Activated CD4-positive, alpha-beta T cell treated with anti-CD3 and anti-CD28 coated beads, Interleukin-2, amount 50 U/mL, for 4 hours (primary cell): Measurements from ENCODE around the gene ZIC4.

Experiments used
- DNase-seq, 2 experiments: peaks; one replicate each; pipeline ENCODE4 v3.0.0-alpha.2; 2020

The ZIC4 gene

DNA sequence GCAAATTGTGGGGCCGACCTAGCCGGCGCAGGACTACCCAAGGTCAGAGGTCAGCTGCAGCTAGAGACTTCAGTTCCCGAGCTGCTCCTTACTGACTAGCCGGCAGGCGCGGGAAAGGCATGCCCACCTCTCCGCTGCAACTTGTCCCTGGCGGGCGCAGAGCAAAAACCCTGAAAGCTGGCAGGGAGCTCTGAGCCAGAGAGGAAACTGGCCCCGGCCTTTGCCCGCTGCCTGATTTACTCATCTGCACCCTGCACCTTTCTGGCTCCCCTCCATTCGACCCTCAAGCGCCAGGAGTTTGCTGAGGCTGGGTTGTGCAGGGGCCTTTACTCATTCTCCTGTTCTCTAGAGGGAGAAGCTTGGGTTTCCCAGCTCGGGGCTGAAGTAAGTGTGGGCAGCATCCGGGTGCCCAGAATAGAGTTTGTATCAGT lies 1.5 kb downstream of the ZIC4 start:
- no peak for DNase-seq

DNA sequence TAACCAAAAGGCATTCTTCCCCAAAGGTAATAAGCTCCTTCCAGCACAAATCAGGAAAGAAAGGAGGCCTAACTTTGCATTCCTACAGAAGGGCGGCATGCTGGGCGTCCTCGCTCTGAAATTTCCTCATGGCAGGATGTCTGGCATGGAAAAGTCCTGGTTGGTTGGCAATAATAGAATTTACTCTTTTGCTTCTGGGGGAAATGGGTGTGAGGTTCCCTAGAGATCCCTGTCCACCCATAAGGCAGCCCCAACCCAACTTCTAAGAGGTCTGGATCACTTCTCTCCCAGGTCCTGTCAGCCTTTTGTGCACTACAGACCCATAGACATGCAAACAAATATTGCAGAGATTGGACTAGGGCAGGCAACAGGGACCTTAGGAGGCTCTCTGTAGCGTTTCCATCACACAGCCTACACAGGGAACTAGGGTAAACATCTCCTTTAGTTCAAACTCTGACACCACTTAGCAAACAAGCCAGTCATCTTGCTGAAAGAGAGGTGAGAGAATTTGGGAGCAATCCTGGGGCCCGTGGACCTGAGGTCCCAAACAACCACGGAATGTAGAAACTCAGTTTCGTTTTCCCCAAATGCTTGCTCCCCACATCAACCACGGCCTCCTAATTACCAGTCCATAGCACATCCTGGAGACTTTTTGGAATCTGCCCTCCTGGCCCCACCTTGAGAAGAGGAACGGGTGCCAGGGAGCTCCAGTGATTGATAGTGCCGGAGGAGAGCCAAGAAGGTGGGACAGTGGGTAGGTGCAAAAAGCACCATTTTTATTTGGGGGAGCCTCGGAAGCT lies 2.1 kb downstream of the ZIC4 start:
- no peak for DNase-seq

DNA sequence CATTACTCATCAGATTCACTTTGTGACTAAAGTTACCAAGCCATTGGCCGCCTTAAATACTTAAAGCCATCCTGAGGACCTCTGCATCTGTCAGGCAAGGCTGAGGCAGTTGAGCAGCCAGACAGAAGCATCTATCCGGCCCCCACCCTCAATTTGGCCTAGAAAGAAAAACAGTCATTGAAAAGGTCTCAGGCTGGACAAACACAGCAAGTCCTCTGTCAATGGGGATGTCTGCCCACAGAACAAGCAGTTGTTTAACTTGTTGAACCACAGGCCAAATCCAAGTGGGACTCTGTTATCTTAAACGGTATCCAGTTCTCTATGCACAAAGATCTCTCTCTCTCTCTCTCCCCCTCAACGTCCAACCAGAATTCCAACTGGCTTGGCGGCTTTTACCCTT lies 2.8 kb downstream of the ZIC4 start:
- DNase-seq: no peak

DNA sequence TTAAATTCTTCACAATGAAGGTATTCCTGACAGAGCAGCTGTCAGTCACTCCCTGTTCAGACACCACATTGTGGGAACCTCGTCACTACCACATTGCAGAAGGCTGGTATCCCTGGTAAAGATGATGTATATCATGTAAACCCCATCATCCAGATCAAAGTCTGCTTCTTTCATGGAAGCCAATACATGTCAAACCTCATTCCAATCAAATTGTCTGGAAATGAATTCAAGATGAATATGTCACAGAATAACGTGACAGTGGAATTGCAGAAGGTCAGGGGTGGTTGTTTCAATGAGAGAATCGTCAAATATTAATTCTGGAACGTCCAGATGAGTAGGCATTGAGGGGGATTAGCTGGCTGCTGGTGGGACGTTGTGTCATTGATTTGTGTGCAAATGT lies 4.2 kb downstream of the ZIC4 start:
- DNase-seq: no peak

DNA sequence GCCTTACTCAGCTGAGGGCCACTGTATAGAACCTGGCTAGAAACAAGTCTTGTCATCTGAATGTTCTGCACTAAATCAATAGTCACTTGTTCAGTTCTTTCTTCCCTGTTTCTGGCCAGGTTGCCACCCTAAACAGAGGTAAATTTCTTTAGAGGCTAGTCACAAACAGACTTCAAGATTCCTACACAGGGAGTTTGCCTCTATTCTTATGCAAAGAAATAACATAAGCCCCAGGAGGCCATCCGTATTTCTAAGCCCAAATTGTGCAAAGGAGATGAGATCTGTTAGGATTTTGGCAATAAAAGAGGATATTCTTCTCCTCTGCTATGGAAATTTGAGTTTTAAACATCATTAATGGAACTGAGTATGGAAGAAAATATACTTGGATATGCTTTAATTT lies 4.9 kb downstream of the ZIC4 start:
- DNase-seq: no peak

DNA sequence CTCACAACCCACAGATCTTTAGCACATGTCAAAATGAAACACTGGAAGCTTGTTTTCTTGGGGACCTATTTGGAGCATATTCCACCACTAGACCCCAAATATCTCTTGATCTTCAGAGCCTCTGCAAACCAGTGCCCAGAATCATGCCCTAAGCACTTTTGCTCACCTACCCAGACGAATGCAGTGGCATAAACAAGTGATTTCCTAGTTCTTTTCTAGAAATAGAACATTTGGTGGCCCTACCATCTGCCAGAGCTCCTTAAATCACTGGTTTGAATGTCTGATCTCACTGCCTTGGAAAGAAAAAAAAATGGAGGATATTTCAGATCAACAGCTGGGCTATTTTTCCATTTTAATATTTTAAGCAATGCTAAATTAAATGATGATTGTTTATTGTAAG lies 5.3 kb downstream of the ZIC4 start:
- DNase-seq: no peak

DNA sequence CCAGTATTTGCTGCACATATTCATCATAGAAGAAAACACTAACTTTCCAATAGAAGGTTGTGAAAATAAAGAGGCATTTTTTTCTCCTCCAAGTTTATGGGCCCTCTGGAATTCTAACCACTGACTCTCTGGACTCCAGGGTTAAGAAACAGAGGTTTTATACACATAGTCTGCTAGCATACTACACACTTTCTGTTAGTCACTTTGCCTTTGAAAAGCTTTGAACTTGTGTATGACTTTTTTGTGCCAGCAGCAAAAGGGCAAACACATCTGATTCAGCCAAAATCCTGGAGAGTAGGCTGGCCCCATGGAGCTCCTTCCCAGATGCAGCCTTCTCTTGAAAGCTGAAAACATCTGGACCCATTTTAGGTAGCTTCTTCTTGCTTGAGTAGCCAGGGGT lies 6.2 kb downstream of the ZIC4 start:
- no peak for DNase-seq

DNA sequence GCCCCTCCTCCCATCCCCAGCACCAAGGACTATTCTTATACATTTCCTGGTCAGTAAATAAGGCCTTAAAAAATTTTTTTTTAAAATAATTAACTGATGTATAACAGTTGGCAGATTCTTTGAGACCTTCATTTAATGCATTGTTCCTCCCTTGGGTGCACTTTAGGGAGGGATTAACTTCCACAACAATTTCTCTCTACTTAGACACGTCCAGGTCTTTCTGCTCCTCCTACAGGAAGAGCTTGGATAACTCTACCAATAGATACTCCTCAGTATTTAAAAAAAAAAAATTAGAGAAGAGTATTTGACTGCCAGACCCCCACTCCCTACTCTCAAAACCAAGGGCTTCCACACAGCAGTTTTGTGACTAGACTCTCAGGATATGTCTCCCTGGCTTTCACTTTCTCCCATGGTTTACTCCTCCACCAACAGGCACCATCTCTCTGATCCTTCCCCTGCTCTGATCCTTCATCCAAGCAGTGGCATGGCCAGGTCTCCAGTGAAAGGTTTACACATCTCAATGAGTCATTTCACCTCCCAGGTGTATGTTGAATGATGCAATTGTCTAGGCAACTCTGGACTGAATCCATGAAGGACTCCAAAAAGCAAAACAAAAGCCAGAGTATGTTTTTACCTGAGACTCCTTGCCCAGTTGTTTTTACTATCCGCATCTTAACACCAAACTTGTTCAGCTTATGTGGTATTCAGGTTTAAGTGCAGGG lies 7.4 kb downstream of the ZIC4 start:
- DNase-seq: no peak

DNA sequence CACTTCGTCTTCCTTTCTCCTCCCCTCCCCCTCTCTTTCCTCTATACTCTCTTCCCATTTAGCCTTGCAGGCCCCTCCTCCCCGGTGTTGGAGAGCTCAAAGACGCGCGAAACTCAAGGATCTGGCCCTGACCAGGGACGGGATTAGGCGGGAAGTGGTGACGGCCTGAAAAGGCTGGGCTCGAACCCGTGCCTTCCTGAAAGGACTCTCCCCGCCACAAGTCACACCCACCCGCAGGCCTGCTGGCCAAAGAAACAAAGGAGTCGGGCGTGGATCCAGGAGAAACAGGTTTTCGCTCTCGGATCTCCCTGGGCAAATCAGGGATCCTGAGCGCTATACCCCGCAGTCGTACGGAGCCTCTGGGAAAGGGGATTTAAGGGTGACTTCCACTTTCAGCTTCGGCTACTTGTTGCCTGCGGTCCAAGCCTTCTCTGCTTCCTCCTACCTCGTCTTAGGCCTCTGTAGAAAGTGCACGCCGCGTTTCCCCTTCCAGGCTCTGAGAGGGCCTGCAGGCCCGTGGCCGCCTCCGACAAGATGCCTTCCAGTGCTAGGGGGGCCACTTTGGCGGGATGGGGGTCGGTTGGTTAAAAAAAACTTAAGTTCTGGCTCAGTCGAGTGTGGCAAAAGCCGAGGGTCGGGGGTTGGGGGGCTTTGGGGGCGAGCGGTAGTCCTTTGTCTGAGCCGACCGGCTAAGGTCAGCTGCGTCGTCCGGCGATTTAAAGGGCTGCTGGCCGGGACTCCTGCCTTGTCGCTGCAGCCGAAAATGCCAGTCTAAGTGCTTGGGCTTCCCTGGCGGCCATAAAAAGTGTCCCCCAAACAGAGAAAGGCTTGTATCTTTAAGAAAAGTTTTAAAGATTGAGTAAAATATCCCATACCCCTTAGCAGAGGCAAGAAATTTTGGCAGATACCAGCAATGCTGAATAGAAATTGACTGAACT lies 8.2 kb downstream of the ZIC4 start:
- no peak for DNase-seq

DNA sequence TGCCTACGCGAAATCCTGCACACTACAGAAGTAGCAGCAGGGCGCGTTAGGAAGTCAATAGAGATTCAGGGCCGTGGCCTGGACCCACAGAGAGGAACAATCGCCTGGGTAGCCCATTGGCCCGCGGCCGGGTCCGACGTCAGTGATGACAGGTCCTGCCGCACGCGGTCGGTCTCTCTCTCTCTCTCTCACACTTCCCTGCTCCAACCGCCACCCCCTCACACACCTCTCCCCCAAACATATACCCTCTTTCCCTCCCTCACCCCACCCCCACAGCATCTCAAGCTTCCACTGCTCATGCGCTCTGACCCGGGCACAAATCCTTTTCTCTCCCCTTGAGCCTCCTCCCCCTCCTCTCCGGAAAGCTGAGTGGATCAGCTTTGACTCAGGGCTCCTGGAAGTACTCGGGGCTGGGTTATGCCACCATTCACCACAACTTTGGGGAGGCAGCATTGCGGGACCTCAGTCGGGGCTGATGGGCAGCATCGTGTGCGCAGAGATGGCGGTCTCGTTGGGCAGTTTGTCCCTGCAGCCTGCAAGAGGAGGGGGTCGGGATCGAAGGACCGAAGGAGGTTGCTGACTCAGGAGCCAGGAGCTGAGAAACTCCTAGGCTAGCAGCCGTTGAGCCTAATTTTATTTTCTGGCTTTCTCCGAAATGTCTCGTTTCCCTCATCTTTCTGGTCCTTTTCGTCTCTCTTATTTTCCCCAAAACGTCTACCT lies 9.0 kb downstream of the ZIC4 start:
- DNase-seq: no peak

DNA sequence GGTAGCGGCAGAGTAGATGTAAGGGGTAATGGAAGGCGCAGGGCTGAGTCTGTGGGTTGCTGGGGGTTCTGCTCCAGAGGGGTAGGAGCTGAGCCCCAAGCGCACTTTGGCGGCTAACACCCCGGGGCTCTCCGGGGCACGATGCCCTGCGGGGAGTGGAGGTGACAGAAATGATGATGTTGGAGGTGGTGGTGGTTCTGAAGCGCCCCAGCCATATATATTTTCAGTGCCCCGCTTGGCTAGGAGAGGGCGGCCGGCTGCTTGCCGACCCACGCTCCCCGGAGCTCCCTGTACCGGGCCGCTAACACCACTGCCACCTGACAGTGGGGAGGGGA lies 9.7 kb downstream of the ZIC4 start:
- no peak for DNase-seq

DNA sequence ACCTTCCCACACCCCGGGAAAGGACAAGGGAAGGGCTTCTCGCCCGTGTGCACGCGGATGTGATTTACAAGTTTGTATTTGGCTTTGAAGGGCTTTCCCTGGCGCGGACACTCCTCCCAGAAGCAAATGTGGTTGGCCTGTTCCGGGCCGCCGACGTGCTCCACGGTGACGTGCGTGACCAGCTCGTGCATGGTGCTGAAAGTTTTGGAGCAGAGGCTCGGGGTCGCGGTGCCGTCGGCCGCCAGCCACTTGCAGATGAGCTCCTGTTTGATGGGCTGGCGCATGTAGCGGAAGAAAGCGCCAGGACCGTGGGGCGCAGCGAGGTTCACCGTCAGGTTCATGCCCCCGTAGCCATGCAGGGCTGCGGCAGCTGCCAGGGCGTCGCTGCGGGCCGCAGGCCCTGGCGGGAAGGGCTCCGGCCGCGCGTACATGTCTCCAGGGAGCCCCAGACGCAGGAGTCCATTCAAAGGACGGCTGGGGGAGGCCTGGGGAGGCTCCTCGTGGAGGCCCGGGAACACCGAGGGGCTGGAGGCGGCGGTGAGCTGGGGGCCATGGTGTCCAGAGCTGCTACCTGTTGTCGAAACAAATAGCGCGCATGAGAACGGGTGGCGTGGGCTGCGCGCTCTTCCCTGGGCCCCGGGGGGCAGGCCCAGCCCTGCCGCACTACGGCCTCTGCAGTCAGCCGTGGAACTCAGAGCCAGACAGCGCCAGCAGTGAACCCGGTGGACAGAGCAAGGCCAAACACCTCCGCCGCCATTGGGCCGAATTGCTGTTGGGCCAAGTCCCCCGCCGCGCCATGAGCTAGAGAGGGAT lies 10.2 kb downstream of the ZIC4 start:
- DNase-seq: no peak

DNA sequence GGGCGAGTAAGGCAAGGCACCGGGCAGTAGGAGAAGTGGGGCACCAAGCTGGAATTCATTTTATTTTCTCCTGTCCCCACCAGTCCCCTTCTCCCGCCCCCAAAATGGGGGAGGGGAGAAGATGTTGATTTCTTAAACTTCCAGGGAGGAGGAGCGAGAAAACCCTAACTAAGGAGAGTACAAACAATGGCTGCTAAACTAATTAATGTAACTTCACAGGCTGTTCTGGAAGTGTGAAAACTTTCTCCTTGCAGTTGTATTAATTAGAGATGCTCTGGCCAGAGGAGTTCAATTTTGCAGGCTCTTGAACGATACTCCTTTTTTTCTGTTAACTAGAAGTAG lies 11.5 kb downstream of the ZIC4 start:
- no peak for DNase-seq

DNA sequence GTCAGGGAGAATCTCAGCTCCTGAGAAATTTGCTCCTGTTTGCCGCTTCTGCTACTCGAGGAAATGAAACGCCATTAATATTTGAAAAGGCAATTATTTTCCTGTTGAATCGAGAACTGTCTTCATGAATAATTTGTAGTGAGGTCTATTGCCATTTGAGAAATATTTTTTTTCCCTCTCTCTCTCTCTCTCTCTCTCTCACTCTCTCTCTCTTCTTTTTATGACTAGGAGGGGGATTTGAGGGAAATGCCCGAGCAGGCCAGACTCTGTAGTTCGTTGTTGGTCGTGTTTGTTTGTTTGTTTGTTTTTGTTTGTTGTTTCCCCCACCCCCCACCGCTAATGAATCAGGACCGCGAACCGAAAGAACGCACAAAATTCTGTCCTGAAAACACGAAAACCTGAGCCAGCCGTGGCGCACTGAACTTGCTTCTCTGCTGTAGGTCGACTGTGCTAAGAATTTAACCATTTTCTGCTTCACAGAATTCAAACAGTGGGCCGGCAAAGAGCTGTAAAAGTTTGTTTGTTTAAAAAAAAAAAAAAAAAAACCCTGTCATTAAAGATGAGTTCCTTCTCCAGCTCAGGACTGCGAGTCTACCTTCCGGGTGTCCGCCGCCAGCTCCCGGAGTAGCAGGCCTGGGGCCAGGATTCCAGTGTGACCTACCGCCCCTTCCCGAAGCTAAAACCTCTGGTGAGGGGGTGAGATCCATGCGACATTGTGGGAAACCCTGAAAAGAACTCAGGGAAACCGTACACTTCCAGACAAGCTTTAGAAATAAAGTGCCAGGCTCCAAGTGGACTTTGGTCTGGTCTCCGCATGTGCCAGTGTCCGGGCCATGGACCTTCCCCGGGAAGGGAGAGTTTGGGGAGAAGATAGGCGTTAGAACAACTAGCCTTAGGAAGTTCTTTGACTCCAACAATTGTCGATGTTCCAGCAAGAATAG lies 12.1 kb downstream of the ZIC4 start:
- no peak for DNase-seq

DNA sequence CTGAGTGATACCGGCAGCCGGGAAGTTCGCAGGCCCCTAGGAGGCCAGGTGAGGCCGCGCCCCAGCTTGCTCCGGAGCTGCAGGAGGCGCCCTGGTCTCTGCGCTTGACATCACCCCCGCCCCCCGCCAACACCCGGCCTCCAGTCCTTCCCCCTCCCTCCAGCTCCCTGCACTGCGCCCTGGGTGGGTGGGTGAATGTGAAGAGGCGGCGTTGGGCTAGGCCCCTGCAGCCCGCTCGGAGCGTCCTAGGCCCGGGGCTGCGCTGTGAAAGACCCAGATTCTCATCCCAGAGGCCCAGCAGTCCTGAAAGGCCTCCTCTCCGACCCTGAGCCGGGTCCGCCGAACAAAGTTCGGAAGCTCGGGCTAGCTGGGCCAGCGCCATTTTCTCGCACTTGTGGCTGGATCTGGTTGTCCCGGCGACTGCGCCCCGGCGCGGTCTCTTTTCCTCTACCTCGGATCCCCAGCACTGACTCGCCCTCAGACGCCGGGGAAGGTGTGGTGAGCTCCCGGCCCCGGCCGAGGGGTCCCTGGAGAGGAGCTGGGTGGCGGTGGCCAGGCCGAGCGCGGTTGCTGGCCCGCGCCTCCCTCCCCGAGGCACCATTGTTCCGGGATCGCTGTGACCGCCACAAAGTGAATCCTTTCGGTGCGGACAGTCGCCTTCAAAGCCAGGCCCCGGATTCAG lies 12.9 kb downstream of the ZIC4 start:
- no peak for DNase-seq

DNA sequence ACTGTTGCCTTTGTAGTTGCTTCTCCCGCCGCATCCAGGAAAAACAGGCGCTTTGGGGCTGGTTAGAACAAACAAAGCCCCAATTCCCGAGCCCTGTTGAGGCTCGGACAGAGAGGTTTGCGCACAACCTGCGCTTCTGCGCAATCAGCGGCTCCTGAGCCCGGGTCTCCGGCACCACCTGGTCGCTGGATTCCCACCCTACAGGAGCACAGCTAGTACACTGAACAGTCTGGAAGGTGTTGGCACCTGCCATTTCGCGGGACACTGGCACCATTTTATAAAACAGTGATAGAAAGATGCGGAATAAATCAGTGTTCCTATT lies 13.8 kb downstream of the ZIC4 start:
- DNase-seq: no peak

DNA sequence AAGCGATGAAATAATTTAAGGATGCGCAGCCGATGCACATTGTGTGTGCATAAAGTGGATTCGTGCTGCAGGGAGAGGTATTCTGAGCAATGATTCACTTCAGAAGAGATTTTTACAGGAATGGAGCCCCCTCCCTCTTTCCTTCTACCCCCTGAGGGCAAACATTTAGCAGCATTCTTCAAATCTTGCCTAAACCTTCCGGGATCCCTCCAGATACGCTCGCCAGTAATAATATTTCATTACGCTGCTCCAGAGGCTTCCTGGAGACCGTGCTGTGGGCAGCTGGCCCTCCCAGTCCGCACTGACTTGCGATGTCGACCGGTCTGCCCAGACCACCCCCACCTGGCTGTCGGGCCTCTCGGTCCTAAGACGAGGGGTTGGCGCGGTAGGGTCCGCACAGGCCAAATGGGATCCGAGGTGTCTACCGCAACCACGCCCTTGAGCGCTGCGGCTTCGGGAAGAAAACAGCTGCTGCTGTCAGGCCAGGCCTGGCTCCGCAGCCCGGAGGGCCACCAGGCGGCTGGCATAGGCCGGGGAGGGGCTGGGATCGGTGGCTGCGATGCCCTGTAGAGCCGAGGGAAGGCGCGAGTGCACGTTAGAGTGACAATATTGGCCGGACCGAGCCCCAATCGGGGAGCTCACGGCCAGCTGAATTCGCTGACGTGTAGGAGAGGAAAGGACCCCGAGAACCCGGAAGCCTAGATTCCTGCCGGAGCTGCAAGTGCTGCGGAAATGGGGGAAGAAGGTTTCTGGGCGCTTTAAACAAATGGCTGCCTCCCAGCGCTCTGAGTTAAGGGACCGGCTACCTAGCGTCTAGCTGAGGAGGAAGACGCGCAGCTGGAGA lies 14.3 kb downstream of the ZIC4 start:
- DNase-seq: no peak

DNA sequence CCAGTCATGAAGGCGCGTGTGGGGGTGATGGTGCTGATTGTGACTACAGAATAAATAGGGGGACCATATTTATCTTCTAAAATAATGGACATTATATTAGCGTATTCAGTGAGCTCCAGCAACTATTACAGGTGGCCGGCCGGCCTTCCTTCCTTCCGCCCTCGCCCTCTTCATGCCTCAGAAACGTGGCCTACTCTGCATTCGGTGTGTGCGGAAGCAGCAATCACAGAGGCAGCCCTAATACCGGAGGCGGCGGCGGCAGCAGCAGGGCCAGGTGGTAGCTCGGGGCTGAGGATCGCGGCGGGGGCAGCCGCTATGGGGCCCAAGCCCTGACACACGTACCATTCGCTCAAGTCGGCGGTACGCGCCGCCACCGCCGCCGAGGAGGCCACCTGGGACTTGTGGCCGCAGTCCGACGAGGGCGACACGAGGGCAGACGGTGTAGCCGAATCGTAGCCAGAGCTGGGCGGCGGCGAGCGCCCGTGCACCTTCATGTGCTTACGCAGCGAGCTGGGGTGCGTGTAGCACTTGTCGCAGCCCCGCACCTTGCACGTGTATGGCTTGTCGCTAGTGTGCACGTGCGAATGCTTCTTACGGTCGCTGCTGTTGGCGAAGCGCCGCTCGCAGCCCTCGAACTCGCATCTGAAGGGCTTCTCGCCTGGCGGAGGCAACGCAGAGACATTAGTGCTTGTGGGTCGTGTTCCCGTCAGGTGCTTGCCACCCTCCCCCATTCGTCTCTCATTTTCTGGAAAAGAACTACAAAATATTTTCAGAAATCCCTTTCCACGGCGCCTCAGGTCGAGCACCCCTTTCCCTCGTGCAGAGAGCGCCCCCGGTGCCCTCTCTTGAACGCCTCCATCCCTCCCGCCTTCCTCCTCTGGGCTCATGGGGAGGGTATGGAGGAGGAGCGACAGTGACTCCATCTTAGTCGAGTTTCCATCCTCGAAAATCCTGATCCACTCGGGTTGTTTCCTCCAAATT lies 15.5 kb downstream of the ZIC4 start:
- DNase-seq: no peak
